Activated CD4-positive, CD25-positive, alpha-beta regulatory T cell (primary cell): ENCODE results near the gene NDUFC2.
"Not testable (repeated sequence)": the region's sequence is repeated elsewhere in the genome, so short reads cannot be mapped to it uniquely, and the experiment has no call there.

Experiments used
- DNase-seq, 4 experiments: peaks; one replicate each; lab custom pipeline; 2025; lab: John Stamatoyannopoulos, UW

The NDUFC2 gene

GRCh38 chr11:78079232-78080083, at the start of gene NDUFC2:
Gene NDUFC2, minus strand, starts transcription at chr11:78079862. Its CDS starts 118 bp downstream, at chr11:78079744.
- peak; percentile 25 to 46 (median 36) for DNase-seq

GRCh38 chr11:78127403-78127802, 47.7 kb upstream of the NDUFC2 start:
- no peak for DNase-seq

GRCh38 chr11:78112582-78113275, 33.1 kb upstream of the NDUFC2 start:
- no peak for DNase-seq

- DNase-seq = no peak
Observed at GRCh38 chr11:78111298-78111697, 31.6 kb upstream of the NDUFC2 start.

- no peak for DNase-seq
Observed at GRCh38 chr11:78110830-78111229, 31.2 kb upstream of the NDUFC2 start.

- DNase-seq = no peak
Observed at GRCh38 chr11:78110351-78110750, 30.7 kb upstream of the NDUFC2 start.

GRCh38 chr11:78109081-78110015, 29.7 kb upstream of the NDUFC2 start:
- no peak for DNase-seq

GRCh38 chr11:78100676-78101472, 21.2 kb upstream of the NDUFC2 start:
- no peak for DNase-seq

- no peak for DNase-seq
Observed at GRCh38 chr11:78100261-78100660, 20.6 kb upstream of the NDUFC2 start.

- no peak for DNase-seq
Observed at GRCh38 chr11:78099666-78100065, 20.0 kb upstream of the NDUFC2 start.

- DNase-seq = no peak
Observed at GRCh38 chr11:78097666-78098385, 18.2 kb upstream of the NDUFC2 start.

GRCh38 chr11:78094250-78094649, 14.6 kb upstream of the NDUFC2 start:
- DNase-seq = no peak

- not testable (repeated sequence) for DNase-seq
Observed at GRCh38 chr11:78086521-78087074, 6.9 kb upstream of the NDUFC2 start.

- no peak for DNase-seq
Observed at GRCh38 chr11:78085972-78086371, 6.3 kb upstream of the NDUFC2 start.

GRCh38 chr11:78084506-78084905, 4.8 kb upstream of the NDUFC2 start:
- not testable (repeated sequence) for DNase-seq

GRCh38 chr11:78083021-78083420, 3.4 kb upstream of the NDUFC2 start:
- DNase-seq = no peak

- DNase-seq = no peak
Observed at GRCh38 chr11:78082146-78082545, 2.5 kb upstream of the NDUFC2 start.

GRCh38 chr11:78081583-78081982, 1.9 kb upstream of the NDUFC2 start:
- no peak for DNase-seq

GRCh38 chr11:78080818-78081495, 1.3 kb upstream of the NDUFC2 start:
- no peak for DNase-seq
